ENCODE results near the gene PHEX.

The PHEX gene

GRCh38 chrX:22126327-22126726 lies 94.2 kb downstream of the PHEX start:
- Histone ChIP-seq H3K79me2 (ENCODE audit: insufficient read depth, low read length) (no peaks in the 10 kb centered on the region), H3K9ac (ENCODE audit: low read length) (no peak overlapping the region), H3K27ac (ENCODE audit: low read depth, low read length) (no peak overlapping the region), H3K36me3 (ENCODE audit: low read length) (no peaks in the 10 kb centered on the region), H3K9me3 (ENCODE audit: insufficient read depth, low read length) (no peaks in the 10 kb centered on the region), H3K9me2 (replicated peaks; ENCODE audit: insufficient read depth, low read length) (no peaks in the 10 kb centered on the region), H3K27me3 (ENCODE audit: low read length) (no peaks in the 10 kb centered on the region), H3F3A (ENCODE audit: insufficient read depth) (no peaks in the 10 kb centered on the region), H3K4me2 (ENCODE audit: low read depth, low read length, poor library complexity, severe bottlenecking) (no peak overlapping the region), H3K4me3 (ENCODE audit: insufficient read depth, low read length, poor library complexity, severe bottlenecking) (no peak overlapping the region), H2AFZ (ENCODE audit: low read depth, low read length, severe bottlenecking) (no peak overlapping the region), H4K20me1 (ENCODE audit: low read depth, low read length) (no peaks in the 10 kb centered on the region)
- TF ChIP-seq EZH2phosphoT487 (conservative IDR thresholded peaks at IDR 0.05; ENCODE audit: low read length) = no peak
- TF ChIP-seq, protein P1, sequence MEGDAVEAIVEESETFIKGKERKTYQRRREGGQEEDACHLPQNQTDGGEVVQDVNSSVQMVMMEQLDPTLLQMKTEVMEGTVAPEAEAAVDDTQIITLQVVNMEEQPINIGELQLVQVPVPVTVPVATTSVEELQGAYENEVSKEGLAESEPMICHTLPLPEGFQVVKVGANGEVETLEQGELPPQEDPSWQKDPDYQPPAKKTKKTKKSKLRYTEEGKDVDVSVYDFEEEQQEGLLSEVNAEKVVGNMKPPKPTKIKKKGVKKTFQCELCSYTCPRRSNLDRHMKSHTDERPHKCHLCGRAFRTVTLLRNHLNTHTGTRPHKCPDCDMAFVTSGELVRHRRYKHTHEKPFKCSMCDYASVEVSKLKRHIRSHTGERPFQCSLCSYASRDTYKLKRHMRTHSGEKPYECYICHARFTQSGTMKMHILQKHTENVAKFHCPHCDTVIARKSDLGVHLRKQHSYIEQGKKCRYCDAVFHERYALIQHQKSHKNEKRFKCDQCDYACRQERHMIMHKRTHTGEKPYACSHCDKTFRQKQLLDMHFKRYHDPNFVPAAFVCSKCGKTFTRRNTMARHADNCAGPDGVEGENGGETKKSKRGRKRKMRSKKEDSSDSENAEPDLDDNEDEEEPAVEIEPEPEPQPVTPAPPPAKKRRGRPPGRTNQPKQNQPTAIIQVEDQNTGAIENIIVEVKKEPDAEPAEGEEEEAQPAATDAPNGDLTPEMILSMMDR (IDR thresholded peaks at IDR 0.05; ENCODE audit: insufficient read depth, low read length, poor library complexity, severe bottlenecking) = no peak

DNA sequence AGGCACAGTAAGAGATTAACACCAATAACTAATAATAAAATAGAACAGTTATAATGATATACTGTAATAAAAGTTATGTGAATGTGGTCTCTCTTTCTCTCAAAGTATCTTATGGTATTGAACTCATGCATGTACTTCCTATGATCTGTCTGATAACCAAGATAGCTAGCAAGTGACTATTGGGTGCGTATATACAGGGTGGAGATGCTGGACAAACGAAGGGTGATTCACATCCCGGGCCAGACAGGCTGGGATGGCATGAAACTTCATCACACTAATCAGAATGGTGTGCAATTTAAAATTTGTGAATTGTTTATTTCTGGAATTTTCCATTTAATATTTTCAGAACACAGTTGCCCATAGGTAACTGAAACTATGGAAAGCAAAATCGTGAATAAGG lies 96.8 kb downstream of the PHEX start:
- H3K4me3 ChIP-seq (ENCODE audit: insufficient read depth, low read length, poor library complexity, severe bottlenecking) = no peak overlapping the region

DNA sequence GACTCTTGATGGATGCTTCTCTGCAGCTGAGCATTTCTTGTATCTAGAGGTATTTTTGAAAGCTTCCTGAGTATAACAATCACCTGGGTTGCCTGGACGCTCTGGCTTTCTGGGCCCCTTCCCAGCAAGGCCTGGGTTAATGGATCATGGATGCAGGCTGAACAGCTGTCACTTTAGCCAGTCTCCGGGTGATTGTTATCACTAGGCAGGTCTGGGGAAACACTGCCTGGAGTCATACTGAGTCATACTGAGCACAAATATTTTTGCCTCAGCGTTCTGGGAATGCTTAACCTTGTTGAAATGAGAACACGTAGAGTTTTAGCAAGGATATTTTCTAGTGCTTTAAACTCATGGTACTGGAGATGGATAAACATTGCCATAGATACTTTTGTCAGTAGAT lies 102.6 kb downstream of the PHEX start:
- Histone ChIP-seq H3K27me3 (ENCODE audit: low read length) (no peaks in the 10 kb centered on the region), H3K4me3 (ENCODE audit: insufficient read depth, low read length, poor library complexity, severe bottlenecking) (no peak overlapping the region), H3K36me3 (ENCODE audit: low read length) (no peaks in the 10 kb centered on the region), H3F3A (ENCODE audit: insufficient read depth) (no peaks in the 10 kb centered on the region), H3K27ac (ENCODE audit: low read depth, low read length) (no peak overlapping the region), H4K20me1 (ENCODE audit: low read depth, low read length) (no peaks in the 10 kb centered on the region), H3K9me2 (replicated peaks; ENCODE audit: insufficient read depth, low read length) (no peaks in the 10 kb centered on the region), H3K9me3 (ENCODE audit: insufficient read depth, low read length) (no peaks in the 10 kb centered on the region), H3K9ac (ENCODE audit: low read length) (no peak overlapping the region), H3K79me2 (ENCODE audit: insufficient read depth, low read length) (no peaks in the 10 kb centered on the region), H2AFZ (ENCODE audit: low read depth, low read length, severe bottlenecking) (no peak overlapping the region), H3K4me2 (ENCODE audit: low read depth, low read length, poor library complexity, severe bottlenecking) (no peak overlapping the region)
- TF ChIP-seq EZH2phosphoT487 (conservative IDR thresholded peaks at IDR 0.05; ENCODE audit: low read length) = no peak
- TF ChIP-seq, protein P1 (IDR thresholded peaks at IDR 0.05; ENCODE audit: insufficient read depth, low read length, poor library complexity, severe bottlenecking) = no peak

More for the DNA sequence above, 96.8 kb downstream of the PHEX start:
- H3K9ac ChIP-seq (ENCODE audit: low read length) = no peak overlapping the region
- TF ChIP-seq, protein P1 (IDR thresholded peaks at IDR 0.05; ENCODE audit: insufficient read depth, low read length, poor library complexity, severe bottlenecking) = no peak
- TF ChIP-seq EZH2phosphoT487 (conservative IDR thresholded peaks at IDR 0.05; ENCODE audit: low read length) = no peak
- H4K20me1 ChIP-seq (ENCODE audit: low read depth, low read length) = no peaks in the 10 kb centered on the region
- H3K4me2 ChIP-seq (ENCODE audit: low read depth, low read length, poor library complexity, severe bottlenecking) = no peak overlapping the region
- H3F3A ChIP-seq (ENCODE audit: insufficient read depth) = no peaks in the 10 kb centered on the region
- no peaks in the 10 kb centered on the region for H3K36me3 ChIP-seq (ENCODE audit: low read length)
- H3K9me2 ChIP-seq (replicated peaks; ENCODE audit: insufficient read depth, low read length) = no peaks in the 10 kb centered on the region
- H3K27me3 ChIP-seq (ENCODE audit: low read length) = no peaks in the 10 kb centered on the region
- no peak overlapping the region for H3K27ac ChIP-seq (ENCODE audit: low read depth, low read length)
- H2AFZ ChIP-seq (ENCODE audit: low read depth, low read length, severe bottlenecking) = no peak overlapping the region
- H3K79me2 ChIP-seq (ENCODE audit: insufficient read depth, low read length) = no peaks in the 10 kb centered on the region
- H3K9me3 ChIP-seq (ENCODE audit: insufficient read depth, low read length) = no peaks in the 10 kb centered on the region
